DMS79 (cell line): Measurements from ENCODE around the gene SLC16A6.
"Not testable (repeated sequence)": the region's sequence is repeated elsewhere in the genome, so short reads cannot be mapped to it uniquely, and the experiment has no call there.

ENCODE experiments used
- DNase-seq: peaks from one replicate; lab custom pipeline; 2025; lab: John Stamatoyannopoulos, UW

The SLC16A6 gene

DNA sequence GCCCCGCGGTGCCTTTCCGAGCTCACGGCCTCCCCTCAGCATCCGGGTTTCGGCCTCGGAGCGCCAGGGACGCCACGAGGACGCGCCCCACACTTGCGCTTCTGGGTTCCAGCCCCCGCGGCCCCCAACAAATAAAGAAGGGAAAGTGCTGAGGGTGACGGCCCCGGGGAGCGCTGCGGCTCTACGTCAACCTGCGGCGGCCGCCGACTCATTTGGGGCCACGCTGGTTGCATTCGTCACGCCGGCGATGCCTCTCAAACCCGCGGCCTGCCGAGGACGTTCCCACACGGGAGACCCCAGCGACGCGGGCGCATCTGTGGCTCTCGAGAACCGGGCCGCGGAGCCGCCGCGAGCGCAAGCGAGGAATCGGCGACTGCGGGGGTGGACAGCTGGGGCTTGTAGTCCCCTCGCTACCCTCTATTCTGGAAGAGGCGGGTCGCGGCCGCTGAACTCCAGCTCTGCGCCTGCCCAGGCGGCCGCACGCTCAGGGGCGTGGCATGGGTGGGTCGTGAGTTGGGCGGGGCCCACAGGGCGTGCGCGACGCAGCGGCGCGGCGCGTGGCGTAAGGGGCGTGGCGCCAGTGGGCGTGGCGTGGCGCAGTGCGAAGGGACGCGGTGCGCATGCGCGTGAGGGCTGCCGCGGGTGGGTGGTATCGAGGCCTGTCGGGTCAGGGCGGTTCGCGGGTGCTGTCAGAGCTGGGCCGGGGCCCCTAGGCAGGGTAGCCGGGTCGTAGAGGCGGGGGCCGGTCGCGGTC lies 43.3 kb downstream of the SLC16A6 start, which contains the start of gene AMZ2:
AMZ2 (plus strand) TSS at position 599 of the 754 bp plus-strand sequence. CDS start 2,145 bp downstream, outside the sequence.
- peak; percentile 30 for DNase-seq

DNA sequence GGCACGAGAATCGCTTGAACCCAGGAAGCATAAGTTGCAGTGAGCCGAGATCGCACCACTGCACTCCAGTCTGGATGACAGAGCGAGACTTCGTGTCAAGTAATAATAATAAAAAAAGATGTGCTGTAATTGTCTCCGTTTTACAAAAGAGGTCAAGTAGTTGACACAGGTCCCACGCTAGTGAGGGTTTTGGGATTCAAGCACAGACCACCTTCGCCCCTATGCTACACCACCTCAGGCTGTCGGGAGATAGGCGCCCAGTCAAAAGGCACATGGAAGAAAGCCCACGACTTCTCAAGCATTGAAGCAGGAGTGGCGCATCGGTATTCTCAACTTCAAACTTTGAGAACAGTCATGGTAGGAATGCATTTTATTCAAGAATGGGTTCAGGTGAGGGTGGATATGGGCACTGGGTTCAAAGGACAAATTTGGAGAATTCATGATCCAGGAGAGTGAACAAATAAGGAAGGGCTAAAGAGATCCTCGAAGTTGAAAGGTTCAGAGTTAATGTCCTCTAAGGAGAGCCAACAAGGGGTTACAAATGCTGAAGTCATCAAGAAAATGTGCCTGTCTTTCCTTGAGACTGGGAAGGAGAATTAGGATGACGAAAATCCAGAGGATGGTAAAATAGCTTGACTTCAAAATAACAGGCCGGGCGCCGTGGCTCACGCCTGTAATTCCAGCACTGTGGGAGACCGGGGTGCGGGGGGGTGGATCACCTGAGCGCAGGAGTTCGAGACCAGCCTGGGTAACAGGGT lies 44.5 kb downstream of the SLC16A6 start:
- no peak for DNase-seq

DNA sequence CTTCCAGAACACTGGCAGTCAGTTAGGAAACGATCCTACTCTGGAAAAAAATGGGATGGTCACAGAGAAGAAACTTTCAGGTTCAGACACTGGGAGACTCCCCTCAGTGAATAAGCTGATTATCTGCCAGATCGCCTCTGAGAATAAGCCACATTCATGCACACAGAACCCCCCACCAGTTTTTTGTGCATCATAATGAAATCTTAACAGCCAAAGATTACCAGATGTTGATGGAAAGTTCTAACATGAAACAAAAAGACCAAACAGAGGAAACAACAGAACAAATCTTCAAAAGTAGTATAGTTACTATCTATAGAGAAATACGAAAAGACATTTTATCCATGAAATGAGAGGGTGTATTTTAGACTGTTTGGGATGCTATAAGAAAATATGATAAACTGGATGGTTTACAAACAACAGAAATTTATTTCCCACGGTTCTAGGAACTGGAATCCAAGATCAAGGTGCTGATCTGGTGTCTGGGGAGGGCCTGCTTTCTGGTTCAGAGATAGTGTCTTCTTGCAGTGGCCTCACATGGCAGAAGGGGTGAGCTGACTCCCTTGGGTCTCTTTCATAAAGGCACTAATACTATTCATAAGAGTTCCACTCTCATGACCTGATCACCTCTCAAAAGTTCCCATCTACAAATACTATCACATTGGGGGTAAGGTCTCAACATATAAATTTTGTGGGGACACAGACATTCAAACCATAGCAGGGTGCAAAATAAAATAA lies 51.1 kb downstream of the SLC16A6 start:
- DNase-seq: no peak

DNA sequence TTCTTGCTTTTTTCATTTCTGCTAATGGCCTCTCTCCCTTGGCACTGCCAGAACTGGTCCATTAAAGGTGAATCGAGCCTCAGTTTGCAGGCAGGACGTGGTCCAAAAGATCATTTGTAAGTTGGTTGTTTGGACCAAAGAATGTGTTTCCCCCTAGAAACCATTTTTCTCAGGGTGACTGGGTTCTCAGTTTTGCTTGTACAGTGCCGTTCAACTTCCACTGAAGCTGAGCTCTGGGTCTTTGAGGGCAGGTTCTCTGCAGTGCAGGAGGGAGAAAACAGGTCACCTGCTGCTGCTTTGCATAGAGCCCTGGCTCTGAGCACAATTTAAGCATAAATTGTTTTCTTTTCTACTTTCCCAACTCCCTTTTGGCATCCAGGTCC lies 52.1 kb downstream of the SLC16A6 start:
- no peak for DNase-seq

DNA sequence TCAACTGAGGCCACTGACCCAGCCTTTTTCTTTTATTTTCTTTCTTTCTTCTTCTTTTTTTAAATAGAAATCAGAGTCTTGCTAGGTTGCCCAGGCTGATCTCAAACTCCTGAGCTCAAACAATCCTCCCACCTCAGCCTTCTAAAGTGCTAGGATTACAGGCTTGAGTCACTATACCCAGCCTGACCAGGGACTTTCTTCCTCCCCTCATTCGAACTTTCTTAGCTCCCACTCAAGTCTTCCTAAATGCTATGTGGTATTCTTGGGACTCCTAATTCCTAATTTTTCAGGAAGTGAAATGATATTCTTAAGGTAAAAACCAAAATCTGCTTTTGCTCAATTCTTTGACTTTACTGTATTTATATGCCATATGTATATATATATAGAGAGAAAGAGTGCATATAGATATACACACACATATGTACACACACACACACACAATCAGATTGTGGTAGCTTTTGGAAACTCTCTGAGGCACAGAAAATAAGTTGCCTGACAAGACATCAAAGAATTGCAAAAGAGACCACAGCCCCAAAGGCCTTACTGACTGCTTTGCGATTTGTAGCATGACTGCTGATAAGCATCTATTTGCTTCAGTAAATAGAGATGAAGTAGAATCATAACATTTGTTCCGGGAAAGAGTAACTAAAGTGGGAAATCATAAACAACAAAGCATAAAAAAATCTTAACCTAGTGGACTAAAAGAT lies 52.6 kb downstream of the SLC16A6 start:
- DNase-seq: no peak

DNA sequence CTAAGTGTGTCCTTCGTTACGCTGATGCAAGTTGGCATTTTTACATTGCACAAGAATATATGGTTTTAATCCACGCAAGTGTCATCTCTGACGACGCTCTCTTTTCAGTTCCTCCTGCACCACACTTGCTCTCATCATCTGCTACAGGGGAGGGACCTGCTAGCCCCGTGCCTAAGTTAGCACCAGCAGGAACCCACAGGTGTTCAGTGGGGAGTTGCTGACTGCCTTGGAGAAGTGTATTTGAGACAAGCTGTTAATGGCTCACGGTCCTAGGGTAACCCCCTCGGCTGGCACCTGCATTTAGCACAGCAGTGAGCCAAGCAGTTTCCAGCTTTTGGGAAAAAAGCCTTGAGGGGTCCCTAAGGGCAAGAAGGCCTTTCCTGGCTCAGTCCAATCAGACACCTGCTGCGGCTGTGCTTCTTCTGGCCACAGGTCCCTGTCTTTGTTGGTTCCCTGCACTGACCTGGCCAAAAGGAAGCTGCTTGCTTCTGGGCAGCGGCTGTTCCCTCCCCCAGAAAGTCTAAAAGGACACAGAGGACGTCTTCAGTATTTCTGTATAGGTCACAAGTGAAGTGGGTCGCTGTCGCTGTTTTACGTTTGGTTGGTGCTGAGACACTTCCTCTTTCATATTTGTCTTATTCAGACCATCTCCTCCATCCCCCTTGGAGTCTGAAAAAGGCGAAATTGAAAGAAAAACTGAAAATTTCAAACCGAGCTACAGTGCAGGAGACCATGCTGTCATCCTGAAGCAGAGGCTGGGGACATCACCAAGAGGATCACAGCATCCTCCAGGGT lies 53.4 kb downstream of the SLC16A6 start:
- DNase-seq: not testable (repeated sequence)

DNA sequence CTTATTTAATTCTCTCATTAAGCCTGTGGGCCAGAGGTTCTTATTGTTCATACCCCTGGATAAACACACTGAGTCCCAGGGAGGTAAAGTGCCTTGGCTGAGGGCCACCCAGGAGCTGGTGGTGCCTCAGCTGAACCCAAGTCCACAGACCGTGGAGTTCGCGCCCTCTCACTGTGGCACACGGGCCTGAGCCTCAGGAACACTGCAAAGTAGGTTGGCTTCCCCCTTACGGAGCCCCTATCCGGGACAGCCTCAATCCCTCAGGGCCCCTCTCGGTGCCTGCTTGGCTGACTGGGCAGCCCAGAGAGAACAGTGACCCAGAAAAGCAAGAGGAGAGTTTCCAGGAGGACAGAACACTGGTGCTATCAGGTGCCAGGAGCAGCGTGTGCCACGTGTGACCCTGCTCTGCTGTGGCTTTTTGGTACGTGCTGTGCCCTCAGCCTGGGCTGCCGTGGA lies 55.6 kb downstream of the SLC16A6 start:
- not testable (repeated sequence) for DNase-seq

DNA sequence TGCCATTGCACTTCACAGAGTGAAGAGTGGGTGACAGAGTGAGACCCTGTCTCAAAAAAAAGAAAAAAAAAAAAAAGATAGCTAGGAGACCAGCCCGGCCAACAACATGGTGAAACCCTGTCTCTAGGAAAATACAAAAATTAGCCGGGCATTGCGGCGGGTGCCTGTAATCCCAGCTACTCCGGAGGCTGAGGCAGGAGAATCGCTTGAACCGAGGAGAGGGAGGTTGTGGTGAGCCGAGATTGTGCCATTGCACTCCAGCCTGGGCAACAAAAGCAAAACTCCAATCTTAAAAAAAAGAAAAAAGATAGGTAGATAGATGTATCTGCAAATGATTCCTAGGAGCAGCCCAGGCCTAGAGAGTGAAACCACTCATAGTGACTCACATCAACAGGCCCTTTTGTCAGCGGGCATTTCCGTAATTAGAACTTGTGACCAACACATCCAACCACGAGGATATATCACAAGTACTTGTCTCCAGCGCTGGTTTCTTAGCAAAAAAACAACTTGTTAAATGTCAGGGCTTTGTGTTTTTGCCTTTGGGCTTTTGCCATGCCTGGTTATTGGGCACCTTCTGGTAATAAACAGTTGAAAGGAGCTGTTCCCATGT lies 56.1 kb downstream of the SLC16A6 start:
- DNase-seq: not testable (repeated sequence)

DNA sequence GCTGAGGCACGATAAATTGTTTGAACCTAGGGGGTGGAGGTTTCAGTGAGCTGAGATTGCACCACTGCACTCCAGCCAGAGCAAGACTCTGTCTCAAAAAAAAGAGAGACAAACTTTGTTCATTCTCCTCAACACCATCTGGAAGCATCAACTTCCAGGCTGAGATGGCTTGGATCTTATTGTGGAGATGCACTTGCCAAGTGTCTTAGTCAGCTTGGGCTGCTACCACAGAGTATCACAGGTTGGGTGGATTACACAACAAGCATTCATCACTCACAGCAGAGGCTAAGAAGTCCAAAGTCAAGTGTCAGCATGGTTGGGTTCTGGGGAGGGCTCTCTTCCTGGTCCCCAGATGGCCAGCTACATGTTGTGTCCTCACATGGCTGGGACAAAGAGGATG lies 58.2 kb downstream of the SLC16A6 start:
- DNase-seq: not testable (repeated sequence)

DNA sequence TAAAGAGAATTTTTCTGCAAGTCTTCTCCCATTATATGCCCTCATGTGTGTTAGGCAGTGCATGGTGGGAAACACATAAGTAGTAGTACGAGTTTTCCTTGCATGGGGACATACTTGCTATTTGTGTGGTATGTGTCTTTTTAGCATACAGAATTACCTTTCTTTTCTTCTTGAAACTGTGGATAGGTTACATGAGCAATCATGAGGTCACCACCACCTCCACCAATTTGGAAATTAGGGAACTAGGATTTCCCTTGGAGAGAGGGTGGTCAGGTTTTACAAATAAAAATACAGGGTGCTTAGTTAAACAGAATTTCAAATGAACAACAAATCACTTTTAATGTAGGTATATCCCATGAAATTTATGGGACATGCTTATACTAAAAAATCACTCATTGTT lies 59.4 kb downstream of the SLC16A6 start:
- DNase-seq: no peak

DNA sequence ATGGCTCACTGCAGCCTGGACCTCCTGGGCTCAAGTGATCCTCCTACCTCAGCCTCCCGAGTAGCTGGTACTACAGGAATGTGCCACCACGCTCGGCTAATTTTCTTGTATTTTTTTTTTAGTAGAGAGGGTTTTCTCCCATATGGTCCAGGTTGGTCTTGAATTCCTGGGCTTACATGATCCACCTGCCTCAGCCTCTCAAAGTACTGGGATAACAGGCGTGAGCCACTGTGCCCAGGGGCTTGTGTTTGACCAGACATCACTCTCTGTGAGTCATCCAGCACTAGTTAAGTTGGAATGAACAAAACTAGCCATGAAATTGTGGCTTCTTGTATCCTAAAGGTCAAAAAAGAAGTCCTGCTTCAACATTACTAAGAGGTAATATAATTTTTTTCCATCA lies 59.8 kb downstream of the SLC16A6 start:
- DNase-seq: not testable (repeated sequence)

DNA sequence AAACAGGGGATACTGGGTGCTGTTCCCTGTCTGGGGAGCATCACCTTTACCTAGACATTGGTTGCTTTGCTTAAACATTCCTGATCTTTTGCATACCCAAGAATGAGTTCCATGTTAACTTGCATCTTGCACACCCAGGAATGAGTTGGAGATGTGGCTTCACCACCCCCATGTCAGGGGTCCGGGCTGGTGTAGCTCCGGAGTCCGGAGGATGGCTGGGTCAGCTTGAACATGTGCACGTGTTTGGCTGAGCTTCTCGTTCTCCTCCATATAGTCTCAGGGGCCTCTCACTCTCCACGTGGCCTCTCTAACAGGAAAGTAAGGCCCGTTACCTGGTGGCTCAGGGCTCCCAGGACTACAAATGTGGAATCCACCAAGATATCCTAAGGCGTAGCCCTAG lies 61.3 kb downstream of the SLC16A6 start:
- DNase-seq: no peak

DNA sequence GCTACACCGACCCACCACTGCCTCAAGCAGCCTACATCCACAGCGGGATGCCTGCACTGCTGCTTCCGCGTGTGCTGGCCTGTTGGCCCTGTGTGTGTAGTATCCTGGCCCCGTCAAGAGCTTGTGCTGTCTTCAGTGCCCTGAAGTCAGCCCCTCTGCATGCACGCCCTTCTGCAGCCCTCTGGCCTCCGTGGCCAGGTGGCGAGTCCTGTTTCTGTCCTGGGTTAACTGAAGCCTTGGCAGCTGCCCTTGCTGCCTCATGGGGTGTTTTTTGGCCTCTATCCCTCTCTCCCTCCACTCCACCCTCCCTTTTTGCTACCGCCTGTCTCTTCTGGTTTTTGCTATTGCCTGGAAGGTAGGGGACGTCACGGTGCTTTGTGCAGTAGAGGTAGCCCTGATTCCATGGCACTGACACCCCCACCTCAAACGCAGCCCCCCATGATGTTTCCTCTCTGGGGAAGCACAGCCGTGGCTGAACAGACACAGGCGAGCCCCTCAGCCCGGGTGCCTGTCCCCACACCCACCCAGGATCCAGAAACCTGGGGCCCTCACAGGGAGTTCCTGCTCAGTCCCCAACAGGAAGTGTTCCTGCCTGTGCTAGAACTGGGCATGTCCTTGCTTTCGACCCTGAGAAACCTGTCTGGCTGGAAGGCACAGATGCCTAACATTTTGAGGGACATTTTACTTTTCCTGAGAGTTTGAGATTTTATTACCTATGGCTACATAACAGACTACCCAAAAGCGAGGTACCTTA lies 61.9 kb downstream of the SLC16A6 start:
- DNase-seq: no peak

DNA sequence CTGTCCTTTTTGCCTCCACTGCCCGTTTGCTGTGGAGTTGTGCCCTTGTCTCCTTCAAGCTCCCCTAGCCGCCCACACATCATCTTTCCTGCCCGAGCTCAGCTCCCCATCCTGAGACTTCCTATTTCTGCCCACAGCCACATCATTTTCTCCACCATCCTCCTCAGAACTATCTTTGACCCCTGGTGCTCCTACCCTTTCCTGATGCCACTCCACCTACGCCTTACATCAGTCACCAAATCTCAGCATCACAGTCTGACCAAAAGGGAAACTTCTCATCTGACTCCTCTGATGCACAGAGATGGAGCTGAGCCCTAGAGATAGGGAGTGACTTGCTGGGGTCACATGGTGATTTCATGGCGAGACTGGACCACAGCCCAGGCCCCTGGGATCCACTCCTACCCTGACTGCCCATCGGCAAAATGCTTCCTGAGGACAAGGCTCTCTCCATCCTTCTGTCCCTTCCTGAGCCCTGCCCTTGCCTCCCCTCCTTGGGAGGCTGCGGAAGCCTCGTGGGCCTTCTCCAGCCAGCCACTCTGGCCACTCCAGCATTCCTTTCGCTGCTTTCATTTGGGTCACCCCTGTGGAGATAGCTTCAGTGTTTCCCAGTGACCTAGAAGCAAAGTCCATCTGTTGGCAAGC lies 62.8 kb downstream of the SLC16A6 start:
- not testable (repeated sequence) for DNase-seq

DNA sequence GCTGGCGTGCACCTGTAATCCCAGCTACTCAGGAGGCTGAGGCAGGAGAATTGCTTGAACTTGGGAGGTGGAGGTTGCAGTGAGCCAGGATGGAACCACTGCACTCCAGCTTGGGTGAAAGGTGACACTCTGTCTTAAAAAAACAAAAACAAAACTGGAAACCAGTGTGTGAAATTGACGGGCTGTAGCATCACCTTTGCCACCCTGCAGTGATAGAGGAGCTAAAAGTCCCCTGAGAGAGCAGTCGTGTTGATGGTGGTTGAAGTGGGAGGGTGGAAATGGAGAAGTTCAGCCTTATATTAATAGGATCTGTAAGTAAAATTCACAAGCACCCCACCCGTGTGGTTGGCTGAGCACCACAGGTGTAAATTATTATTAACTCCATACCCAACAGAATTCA lies 65.9 kb downstream of the SLC16A6 start:
- not testable (repeated sequence) for DNase-seq

DNA sequence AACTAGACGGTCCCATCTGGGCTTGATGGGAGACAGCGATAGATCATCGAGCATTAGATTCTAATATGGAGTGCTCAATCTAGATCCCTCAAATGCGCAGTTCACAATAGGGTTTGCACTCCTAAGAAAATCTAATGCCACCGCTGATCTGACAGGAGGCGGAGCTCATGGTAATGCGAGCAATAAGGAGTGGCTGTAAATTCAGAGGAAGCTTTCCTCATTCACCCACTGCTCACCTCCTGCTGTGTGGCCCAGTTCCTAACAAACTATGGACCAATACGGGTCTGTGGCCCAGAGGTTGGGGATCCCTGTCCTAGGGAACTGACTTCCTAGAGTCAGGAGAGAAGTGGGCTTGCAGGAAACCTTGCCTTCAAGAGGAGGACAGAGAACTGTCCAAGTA lies 68.3 kb downstream of the SLC16A6 start:
- DNase-seq: no peak

DNA sequence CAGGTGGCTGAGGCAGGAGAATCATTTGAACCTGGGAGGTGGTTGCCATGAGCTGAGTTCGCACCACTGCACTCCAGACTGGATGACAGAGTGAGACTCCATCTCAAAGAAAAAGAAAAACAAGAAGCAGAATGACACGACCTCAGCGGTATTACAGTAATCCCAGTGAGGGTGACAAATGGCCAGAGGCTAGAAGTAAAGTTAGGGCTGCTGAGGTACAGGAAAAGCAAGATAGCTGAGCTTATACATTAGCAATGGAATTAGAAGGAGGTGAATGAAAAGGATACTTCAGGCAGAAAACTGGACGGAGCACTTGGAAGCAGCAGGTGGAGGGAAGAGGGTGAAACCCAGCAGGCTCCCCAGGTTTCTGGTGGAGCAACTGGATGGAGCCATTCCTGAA lies 69.1 kb downstream of the SLC16A6 start:
- DNase-seq: no peak

DNA sequence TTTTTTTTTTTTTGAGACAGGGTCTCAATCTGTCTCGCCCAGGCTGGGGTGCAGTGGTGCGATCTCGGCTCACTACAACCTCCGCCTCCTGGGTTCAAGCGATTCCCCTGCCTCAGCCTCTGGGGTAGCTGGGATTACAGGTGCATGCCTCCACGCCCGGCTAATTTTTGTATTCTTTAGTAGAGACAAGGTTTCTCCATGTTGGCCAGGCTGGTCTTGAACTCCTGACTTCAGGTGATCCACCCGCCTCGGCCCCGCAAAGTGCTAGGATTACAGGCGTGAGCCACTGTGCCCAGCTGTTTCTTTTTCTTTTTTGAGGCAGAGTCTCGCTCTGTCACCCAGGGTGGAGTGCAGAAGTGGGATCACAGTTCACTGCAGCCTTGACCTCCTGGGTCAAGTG lies 70.1 kb downstream of the SLC16A6 start:
- not testable (repeated sequence) for DNase-seq

DNA sequence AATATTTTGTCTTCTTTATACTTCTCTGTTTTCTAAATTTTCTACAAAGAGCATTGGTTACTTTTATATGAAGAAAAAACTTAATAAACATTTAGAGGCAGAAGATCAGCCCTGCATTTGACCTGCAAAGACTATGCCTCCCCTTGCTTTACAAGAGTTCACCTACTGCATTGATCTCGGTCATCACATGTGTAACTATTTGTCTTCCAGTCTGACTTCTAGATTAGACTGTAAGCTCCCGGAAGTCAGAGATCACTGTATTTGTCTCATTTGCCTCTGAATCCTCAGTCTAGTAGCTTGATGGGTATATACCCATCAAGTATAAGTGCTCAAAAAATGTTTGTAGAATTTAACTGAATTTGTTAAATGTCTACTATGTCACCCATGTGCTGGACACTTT lies 70.7 kb downstream of the SLC16A6 start:
- not testable (repeated sequence) for DNase-seq
